Keratinocyte (primary cell): ENCODE results near the gene RSPH10B. TPM values are rescaled to one million over a fixed set of nuclear protein-coding genes. Genes with fewer than 3 reads are reported as not detected.
A peak's percentile ranks its signal among the peaks of the same experiment; 100 is the strongest.
"Not testable (repeated sequence)": the region's sequence is repeated elsewhere in the genome, so short reads cannot be mapped to it uniquely, and the experiment has no call there.

Experiments used
- DNase-seq: peaks from one replicate; pipeline ENCODE4 v3.0.0-alpha.2; 2011; ENCODE audit warnings: low read depth, missing footprints, low spot score
- FAIRE-seq: peaks from 2 replicates; lab custom pipeline; 2011; peaks lifted over from hg19 to GRCh38; lab: Jason Lieb, UNC
- H2AFZ ChIP-seq: 2 replicates; pipeline ENCODE4 v1.6.0; 2012; ENCODE audit warnings: low read length, control low read depth, inconsistent platforms; ENCODE audit not compliant: control insufficient read depth
- H3K27ac ChIP-seq: 2 replicates; pipeline ENCODE4 v1.5.1; 2011; ENCODE audit warnings: low read length; ENCODE audit not compliant: control insufficient read depth, insufficient read depth
- H3K27me3 ChIP-seq: 3 replicates; pipeline ENCODE4 v1.6.0; 2011; ENCODE audit warnings: low read length; ENCODE audit not compliant: control insufficient read depth, insufficient read depth; ENCODE audit errors: extremely low read depth
- H3K36me3 ChIP-seq, 2 experiments: 2 replicates in 1 of 2; 3 replicates in 1 of 2; pipeline ENCODE4 v1.5.1; 2011; ENCODE audit warnings: low read length in 2 of 2, mild to moderate bottlenecking in 1 of 2; ENCODE audit not compliant: control insufficient read depth in 2 of 2, insufficient read depth in 2 of 2; ENCODE audit errors: extremely low read depth in 1 of 2
- H3K4me1 ChIP-seq: 3 replicates; pipeline ENCODE4 v1.5.1; 2011; ENCODE audit warnings: low read length; ENCODE audit not compliant: control insufficient read depth, insufficient read depth; ENCODE audit errors: extremely low read depth
- H3K4me2 ChIP-seq: 3 replicates; pipeline ENCODE4 v1.6.0; 2011; ENCODE audit warnings: low read depth, low read length; ENCODE audit not compliant: control insufficient read depth, insufficient read depth; ENCODE audit errors: extremely low read depth
- H3K4me3 ChIP-seq, 3 experiments: fragments of 200-600 bp in 1 of 3; sonication (generic) in 1 of 3; 2 replicates in 2 of 3; 3 replicates in 1 of 3; pipeline ENCODE4 v1.5.1; 2011 to 2016; ENCODE audit warnings: low read length in 3 of 3, mild to moderate bottlenecking in 3 of 3, control low read depth in 2 of 3, inconsistent platforms in 1 of 3, low read depth in 1 of 3, mixed read lengths in 1 of 3, mixed run types in 1 of 3, moderate library complexity in 1 of 3; ENCODE audit not compliant: control insufficient read depth in 2 of 3, insufficient read depth in 2 of 3; ENCODE audit errors: extremely low read depth in 1 of 3
- H3K79me2 ChIP-seq: 2 replicates; pipeline ENCODE4 v1.6.0; 2012; ENCODE audit warnings: low read length; ENCODE audit not compliant: control insufficient read depth, insufficient read depth
- H3K9ac ChIP-seq: 3 replicates; pipeline ENCODE4 v1.6.0; 2011; ENCODE audit warnings: low read length; ENCODE audit not compliant: control insufficient read depth, insufficient read depth; ENCODE audit errors: extremely low read depth
- H3K9me1 ChIP-seq: 3 replicates; pipeline ENCODE4 v1.6.0; 2011; ENCODE audit warnings: low read length; ENCODE audit not compliant: control insufficient read depth, insufficient read depth; ENCODE audit errors: extremely low read depth
- H3K9me3 ChIP-seq: 2 replicates; pipeline ENCODE4 v1.5.1; 2012; ENCODE audit warnings: low read depth, low read length; ENCODE audit not compliant: control insufficient read depth
- H4K20me1 ChIP-seq: 3 replicates; pipeline ENCODE4 v1.6.0; 2011; ENCODE audit warnings: low read length; ENCODE audit not compliant: control insufficient read depth, insufficient read depth; ENCODE audit errors: extremely low read depth
- EZH2 ChIP-seq: IDR thresholded peaks from one replicate; pipeline ENCODE4 v1.6.1; 2012; ENCODE audit warnings: inconsistent platforms, mild to moderate bottlenecking, low read length, moderate library complexity
- dilution Hi-C: fragments of 300-500 bp; cut with MboI; formaldehyde crosslinking; loops from one replicate; pipeline ENCODE4 v1.7.0; 2020; ENCODE audit warnings: low sequenced_read_pairs; ENCODE audit not compliant: extremely low pct_ligation_motif_present
- polyA plus RNA-seq, 5 experiments: library from polyadenylated mRNA; depleted of rRNA in 3 of 5; stranded (reverse) in 3 of 5; stranded (forward) in 1 of 5; unstranded in 1 of 5; fragments of >200 nt; gene quantifications; 1 replicate in 1 of 5; 2 replicates in 3 of 5; 3 replicates in 1 of 5; pipeline versions ENCODE4 v1.2.1 to v1.2.3, GENCODE V29; 2011 to 2012; ENCODE audit warnings: missing spikeins in 2 of 5, low read depth in 1 of 5, low replicate concordance in 1 of 5
- TF ChIP-seq, protein P1 (sequence below), 3 experiments: IDR thresholded peaks in 1 of 3; conservative IDR thresholded peaks in 1 of 3; optimal IDR thresholded peaks in 1 of 3; 2 replicates in 2 of 3; 3 replicates in 1 of 3; pipeline versions ENCODE3 to v1.5.1; 2011; ENCODE audit warnings: low read length in 3 of 3, mild to moderate bottlenecking in 3 of 3, moderate library complexity in 2 of 3, control low read depth in 1 of 3, inconsistent platforms in 1 of 3; ENCODE audit not compliant: insufficient read depth in 2 of 3; ENCODE audit errors: extremely low read depth in 1 of 3

The RSPH10B gene
- polyA plus RNA-seq, 1 donor (not counting 4 experiments of a cell fraction or from before 2014, with no cell fraction given), result not detected

DNA sequence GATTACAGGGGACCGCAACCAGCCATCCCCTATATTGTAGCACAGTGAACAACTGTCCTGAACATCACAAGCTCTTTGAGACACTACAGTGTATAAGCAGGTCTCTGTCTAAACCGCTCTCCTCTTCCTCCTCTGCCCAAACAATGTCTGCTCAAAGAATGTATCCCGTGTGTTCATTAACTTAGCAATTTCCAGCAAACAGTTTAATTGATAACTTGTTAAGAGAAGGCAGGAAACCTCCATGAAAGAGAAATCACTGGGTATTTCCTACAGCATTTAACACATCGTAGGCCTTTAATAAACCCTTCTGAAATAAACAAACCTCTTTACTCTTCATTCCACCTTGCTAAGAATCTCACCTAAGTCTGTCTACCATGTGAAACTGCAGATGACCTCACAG lies 36.9 kb upstream of the RSPH10B start:
- no peak overlapping the region for H2AFZ ChIP-seq
- H3K36me3 ChIP-seq, result peaks cover 4 to 5% of the 10 kb centered on the region in 2 experiments
- H4K20me1 ChIP-seq, result no peaks in the 10 kb centered on the region
- H3K9me3 ChIP-seq, result no peaks in the 10 kb centered on the region
- H3K27me3 ChIP-seq, result no peaks in the 10 kb centered on the region
- peaks cover 28% of the 10 kb centered on the region for H3K79me2 ChIP-seq
- peak overlapping the region in 1 of 3 experiments; percentile 84 for H3K4me3 ChIP-seq
- H3K27ac ChIP-seq, result no peak overlapping the region
- FAIRE-seq (no peak), DNase-seq (no peak)
- dilution Hi-C loops, result no loop called here
- peak overlapping the region; percentile 61 for H3K4me2 ChIP-seq
- peaks cover 5% of the 10 kb centered on the region for H3K4me1 ChIP-seq
- TF ChIP-seq, protein P1, sequence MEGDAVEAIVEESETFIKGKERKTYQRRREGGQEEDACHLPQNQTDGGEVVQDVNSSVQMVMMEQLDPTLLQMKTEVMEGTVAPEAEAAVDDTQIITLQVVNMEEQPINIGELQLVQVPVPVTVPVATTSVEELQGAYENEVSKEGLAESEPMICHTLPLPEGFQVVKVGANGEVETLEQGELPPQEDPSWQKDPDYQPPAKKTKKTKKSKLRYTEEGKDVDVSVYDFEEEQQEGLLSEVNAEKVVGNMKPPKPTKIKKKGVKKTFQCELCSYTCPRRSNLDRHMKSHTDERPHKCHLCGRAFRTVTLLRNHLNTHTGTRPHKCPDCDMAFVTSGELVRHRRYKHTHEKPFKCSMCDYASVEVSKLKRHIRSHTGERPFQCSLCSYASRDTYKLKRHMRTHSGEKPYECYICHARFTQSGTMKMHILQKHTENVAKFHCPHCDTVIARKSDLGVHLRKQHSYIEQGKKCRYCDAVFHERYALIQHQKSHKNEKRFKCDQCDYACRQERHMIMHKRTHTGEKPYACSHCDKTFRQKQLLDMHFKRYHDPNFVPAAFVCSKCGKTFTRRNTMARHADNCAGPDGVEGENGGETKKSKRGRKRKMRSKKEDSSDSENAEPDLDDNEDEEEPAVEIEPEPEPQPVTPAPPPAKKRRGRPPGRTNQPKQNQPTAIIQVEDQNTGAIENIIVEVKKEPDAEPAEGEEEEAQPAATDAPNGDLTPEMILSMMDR (optimal IDR thresholded peaks at IDR 0.05 in 1 of 3, IDR thresholded peaks at IDR 0.05 in 1 of 3, conservative IDR thresholded peaks at IDR 0.05 in 1 of 3; ENCODE audit: extremely low read depth in 1 of 3, insufficient read depth in 2 of 3, low read length in 3 of 3), result no peak
- TF ChIP-seq EZH2, result no peak
- H3K9ac ChIP-seq, result no peak overlapping the region
- H3K9me1 ChIP-seq, result no peaks in the 10 kb centered on the region

DNA sequence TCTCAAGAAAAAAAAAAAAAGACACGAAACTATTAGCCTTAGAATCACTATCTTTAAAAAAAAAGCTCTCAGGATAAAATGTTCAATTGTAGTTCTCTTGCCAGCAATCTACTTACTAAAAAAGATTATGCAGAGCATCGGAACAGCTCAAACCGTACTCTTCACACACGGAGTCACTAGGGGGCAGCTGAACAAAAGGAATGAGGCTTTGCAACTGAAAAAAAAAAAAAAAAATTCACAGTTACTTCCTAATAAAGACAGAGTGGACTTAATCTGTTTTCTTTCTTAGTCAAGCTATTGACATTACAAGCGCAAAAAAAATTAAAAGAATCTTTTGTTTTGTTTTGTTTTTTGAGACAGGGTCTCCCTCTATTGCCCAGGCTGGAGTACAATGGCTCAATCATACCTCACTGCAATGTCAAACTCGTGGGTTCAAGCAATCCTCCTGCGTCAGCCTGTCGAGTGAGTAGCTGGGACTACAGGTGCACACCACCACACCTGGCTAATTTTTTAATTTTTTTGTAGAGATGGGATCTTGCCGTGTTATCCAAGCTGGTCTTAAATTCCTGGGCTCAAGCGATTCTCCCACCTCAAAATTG lies 26.8 kb upstream of the RSPH10B start:
- Histone ChIP-seq H3K9ac (no peak overlapping the region), H2AFZ (no peak overlapping the region), H3K4me3 (no peak overlapping the region), H4K20me1 (peaks cover 3% of the 10 kb centered on the region), H3K27ac (no peak overlapping the region), H3K9me1 (no peaks in the 10 kb centered on the region), H3K36me3 (peaks cover 8 to 11% of the 10 kb centered on the region in 2 experiments), H3K9me3 (no peaks in the 10 kb centered on the region), H3K4me1 (peaks cover 12% of the 10 kb centered on the region), H3K27me3 (no peaks in the 10 kb centered on the region), H3K4me2 (no peak overlapping the region), H3K79me2 (no peaks in the 10 kb centered on the region)
- no peak for FAIRE-seq
- DNase-seq, result no peak
- dilution Hi-C loops, result no loop called here
- TF ChIP-seq EZH2, result no peak
- TF ChIP-seq, protein P1 (optimal IDR thresholded peaks at IDR 0.05 in 1 of 3, IDR thresholded peaks at IDR 0.05 in 1 of 3, conservative IDR thresholded peaks at IDR 0.05 in 1 of 3; ENCODE audit: extremely low read depth in 1 of 3, insufficient read depth in 2 of 3, low read length in 3 of 3), result peak; percentile 33 to 50 (median 48)

DNA sequence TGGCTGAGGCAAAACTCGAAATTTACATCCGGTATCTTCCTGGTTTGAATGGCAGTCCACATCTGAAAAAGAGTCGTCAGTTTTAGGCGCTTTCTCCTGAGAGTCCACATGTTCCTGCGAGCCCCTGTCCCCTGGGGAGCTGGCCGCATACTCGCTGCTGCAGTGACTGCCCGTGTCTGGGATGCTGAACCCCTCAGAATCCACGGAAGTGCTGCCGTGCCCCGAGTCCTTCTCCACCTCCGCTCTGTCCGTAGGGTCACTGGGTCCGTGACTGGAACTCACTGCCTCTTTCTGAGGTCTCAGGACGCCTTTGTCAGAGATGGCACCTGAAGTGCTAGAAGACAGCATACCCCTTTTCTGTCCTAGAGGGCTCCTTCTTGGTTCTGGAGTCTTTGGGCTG lies 16.6 kb upstream of the RSPH10B start:
- H3K79me2 ChIP-seq, H3K4me3 ChIP-seq, H3K27ac ChIP-seq, DNase-seq, H3K9me1 ChIP-seq, H3K9me3 ChIP-seq, H3K36me3 ChIP-seq, H4K20me1 ChIP-seq, H2AFZ ChIP-seq, H3K9ac ChIP-seq, H3K4me1 ChIP-seq, H3K27me3 ChIP-seq, dilution Hi-C loops, H3K4me2 ChIP-seq, FAIRE-seq: not testable (repeated sequence)
